Fibroblast of skin of back (primary cell): ENCODE data around the gene TNRC6B.

Source experiments
- DNase-seq: peaks from one replicate; pipeline ENCODE4 v3.0.0-alpha.2; 2013

The TNRC6B gene

GRCh38 chr22:40243891-40244290 is 66.2 kb downstream of the TNRC6B start:
- no peak for DNase-seq

- DNase-seq = no peak
Measured at GRCh38 chr22:40244586-40244985, 66.9 kb downstream of the TNRC6B start.

- DNase-seq = no peak
Measured at GRCh38 chr22:40247976-40248375, 70.3 kb downstream of the TNRC6B start.

GRCh38 chr22:40249286-40249685 is 71.6 kb downstream of the TNRC6B start:
- no peak for DNase-seq

GRCh38 chr22:40250608-40251007 is 72.9 kb downstream of the TNRC6B start:
- no peak for DNase-seq

- no peak for DNase-seq
Measured at GRCh38 chr22:40251106-40251505, 73.4 kb downstream of the TNRC6B start.

- DNase-seq = no peak
Measured at GRCh38 chr22:40252146-40252545, 74.4 kb downstream of the TNRC6B start.

- no peak for DNase-seq
Measured at GRCh38 chr22:40256516-40256915, 78.8 kb downstream of the TNRC6B start.

GRCh38 chr22:40258017-40258416 is 80.3 kb downstream of the TNRC6B start:
- peak; percentile 25 for DNase-seq

- DNase-seq = no peak
Measured at GRCh38 chr22:40258501-40258915, 80.8 kb downstream of the TNRC6B start.

GRCh38 chr22:40261783-40262182 is 84.1 kb downstream of the TNRC6B start:
- no peak for DNase-seq

- DNase-seq = no peak
Measured at GRCh38 chr22:40263191-40263590, 85.5 kb downstream of the TNRC6B start.

- no peak for DNase-seq
Measured at GRCh38 chr22:40265783-40266182, 88.1 kb downstream of the TNRC6B start.

- no peak for DNase-seq
Measured at GRCh38 chr22:40270031-40270430, 92.3 kb downstream of the TNRC6B start.

GRCh38 chr22:40270748-40271373 is 93.1 kb downstream of the TNRC6B start:
- no peak for DNase-seq

- DNase-seq = no peak
Measured at GRCh38 chr22:40271440-40271839, 93.7 kb downstream of the TNRC6B start.

GRCh38 chr22:40273319-40273718 is 95.6 kb downstream of the TNRC6B start:
- DNase-seq = no peak

GRCh38 chr22:40276996-40277823 is 99.5 kb downstream of the TNRC6B start:
- DNase-seq = peak; percentile 32

GRCh38 chr22:40279017-40279416 is 101.3 kb downstream of the TNRC6B start:
- no peak for DNase-seq

- DNase-seq = no peak
Measured at GRCh38 chr22:40281717-40282116, 104.0 kb downstream of the TNRC6B start.

- DNase-seq = no peak
Measured at GRCh38 chr22:40285513-40285912, 107.8 kb downstream of the TNRC6B start.

- DNase-seq = no peak
Measured at GRCh38 chr22:40289991-40290459, 112.3 kb downstream of the TNRC6B start.

GRCh38 chr22:40290516-40290915 is 112.8 kb downstream of the TNRC6B start:
- no peak for DNase-seq

- DNase-seq = no peak
Measured at GRCh38 chr22:40294696-40295095, 117.0 kb downstream of the TNRC6B start.
